GM12875 (cell line): ENCODE measurements around the gene NELL1.

Experiments
- H3K4me3 ChIP-seq: one replicate; pipeline ENCODE4 v1.5.1; 2011; ENCODE audit warnings: low read depth, low read length, control low read depth
- CTCF ChIP-seq: IDR thresholded peaks from 2 replicates; pipeline ENCODE4 v1.5.1; 2011; ENCODE audit warnings: low read depth, mild to moderate bottlenecking, control low read depth, inconsistent platforms, low read length, moderate library complexity, borderline replicate concordance; ENCODE audit not compliant: insufficient read depth

Gene NELL1

DNA sequence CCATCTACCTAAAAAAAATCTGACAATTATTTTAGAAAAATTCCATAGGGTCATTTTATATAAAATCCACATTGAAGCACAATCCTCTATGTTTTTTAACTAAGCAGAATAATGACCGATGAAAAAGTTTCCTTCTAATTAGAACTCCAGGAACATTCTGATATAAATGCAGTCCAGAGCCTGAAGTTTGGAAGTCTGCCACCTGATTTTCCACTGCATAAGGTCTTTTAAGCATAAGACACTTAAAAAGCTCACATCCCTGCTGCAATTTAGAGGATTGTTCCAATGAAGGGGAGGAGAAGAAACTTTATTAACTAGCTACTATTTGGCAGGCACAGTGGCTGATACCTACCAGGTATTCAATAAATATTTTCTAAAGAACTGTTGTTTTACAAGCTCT is 953.2 kb downstream of the NELL1 start:
- no peak overlapping the region for H3K4me3 ChIP-seq
- TF ChIP-seq CTCF = no peak

GRCh38 chr11:21622995-21623394 is 953.6 kb downstream of the NELL1 start:
- no peak for TF ChIP-seq CTCF
- H3K4me3 ChIP-seq = no peak overlapping the region
